Endothelial cell (in vitro differentiated cells): ENCODE data around the gene C1orf167. TPM values are rescaled to one million over a fixed set of nuclear protein-coding genes. Genes with fewer than 3 reads are reported as not detected.

Experiments
- DNase-seq: peaks from one replicate; pipeline ENCODE4 v3.0.0; 2021; ENCODE audit warnings: low spot score
- H3K27ac Mint-ChIP-seq: one replicate; pipeline ENCODE4 v1.8.0; 2021; ENCODE audit warnings: mixed read lengths, inconsistent platforms; ENCODE audit not compliant: unreplicated experiment
- H3K27me3 Mint-ChIP-seq: one replicate; pipeline ENCODE4 v1.8.0; 2021; ENCODE audit warnings: mild to moderate bottlenecking, moderate library complexity, mixed read lengths, inconsistent platforms; ENCODE audit not compliant: unreplicated experiment
- H3K36me3 Mint-ChIP-seq: one replicate; pipeline ENCODE4 v1.8.0; 2021; ENCODE audit warnings: mild to moderate bottlenecking, low read depth, mixed read lengths, inconsistent platforms; ENCODE audit not compliant: unreplicated experiment
- H3K4me1 Mint-ChIP-seq: one replicate; pipeline ENCODE4 v1.8.0; 2021; ENCODE audit warnings: mild to moderate bottlenecking, mixed read lengths, inconsistent platforms; ENCODE audit not compliant: unreplicated experiment
- H3K4me3 Mint-ChIP-seq: one replicate; pipeline ENCODE4 v1.8.0; 2021; ENCODE audit warnings: mild to moderate bottlenecking, mixed read lengths, inconsistent platforms; ENCODE audit not compliant: unreplicated experiment
- H3K9me3 Mint-ChIP-seq: one replicate; pipeline ENCODE4 v1.8.0; 2021; ENCODE audit warnings: mixed read lengths, inconsistent platforms; ENCODE audit not compliant: unreplicated experiment
- CTCF ChIP-seq: fragments of 200-600 bp; sonication (generic); IDR thresholded peaks from one replicate; pipeline ENCODE4 v1.5.0; 2021; ENCODE audit warnings: antibody characterized with exemption; ENCODE audit not compliant: unreplicated experiment
- total RNA-seq: library from RNA; stranded (reverse); fragmentation: NEBNext Ultra II Directional; extraction: Animal tissue kit (Norgen Biotek cat#: 25700); gene quantifications from one replicate; pipeline ENCODE4 v1.2.1, GENCODE V29; 2021; ENCODE audit not compliant: unreplicated experiment

The C1orf167 gene
- total RNA-seq, 1 donor from 2014 or later: 0.44 TPM

- H3K4me1 Mint-ChIP-seq: no peaks in the 10 kb centered on the region
- no peaks in the 10 kb centered on the region for H3K36me3 Mint-ChIP-seq
- no peak for TF ChIP-seq CTCF
- no peaks in the 10 kb centered on the region for H3K9me3 Mint-ChIP-seq
- no peak for DNase-seq
- no peak overlapping the region for H3K27ac Mint-ChIP-seq
- peaks cover 26% of the 10 kb centered on the region for H3K27me3 Mint-ChIP-seq
- no peak overlapping the region for H3K4me3 Mint-ChIP-seq
Observed at GRCh38 chr1:11764115-11764514, 2.1 kb downstream of the C1orf167 start.

- peaks cover 26% of the 10 kb centered on the region for H3K27me3 Mint-ChIP-seq
- H3K4me3 Mint-ChIP-seq: no peak overlapping the region
- no peak for DNase-seq
- no peaks in the 10 kb centered on the region for H3K36me3 Mint-ChIP-seq
- H3K9me3 Mint-ChIP-seq: no peaks in the 10 kb centered on the region
- TF ChIP-seq CTCF: no peak
- H3K4me1 Mint-ChIP-seq: no peaks in the 10 kb centered on the region
- H3K27ac Mint-ChIP-seq: no peak overlapping the region
Observed at GRCh38 chr1:11764519-11764918, 2.5 kb downstream of the C1orf167 start.

- Mint-ChIP-seq H3K27me3 (peaks cover 23% of the 10 kb centered on the region), H3K9me3 (no peaks in the 10 kb centered on the region), H3K4me3 (no peak overlapping the region), H3K27ac (no peak overlapping the region), H3K36me3 (no peaks in the 10 kb centered on the region), H3K4me1 (no peaks in the 10 kb centered on the region)
- DNase-seq: no peak
- TF ChIP-seq CTCF: no peak
Observed at GRCh38 chr1:11765661-11766428, 3.9 kb downstream of the C1orf167 start.

- no peak for DNase-seq
- Mint-ChIP-seq H3K27ac (no peak overlapping the region), H3K4me3 (no peak overlapping the region), H3K4me1 (no peaks in the 10 kb centered on the region), H3K9me3 (no peaks in the 10 kb centered on the region), H3K27me3 (peaks cover 21% of the 10 kb centered on the region), H3K36me3 (no peaks in the 10 kb centered on the region)
- TF ChIP-seq CTCF: no peak
Observed at GRCh38 chr1:11766429-11766776, 4.4 kb downstream of the C1orf167 start.

GRCh38 chr1:11767922-11768704 lies 6.1 kb downstream of the C1orf167 start:
- DNase-seq: no peak
- no peaks in the 10 kb centered on the region for H3K36me3 Mint-ChIP-seq
- H3K27me3 Mint-ChIP-seq: peaks cover 18% of the 10 kb centered on the region
- H3K4me1 Mint-ChIP-seq: no peaks in the 10 kb centered on the region
- TF ChIP-seq CTCF: no peak
- no peak overlapping the region for H3K4me3 Mint-ChIP-seq
- H3K9me3 Mint-ChIP-seq: no peaks in the 10 kb centered on the region
- H3K27ac Mint-ChIP-seq: no peak overlapping the region
